HTERT RPE-1 (cell line): ENCODE results near the gene SLC9A3.

Experiments
- in situ Hi-C: fragments of 300-500 bp; cut with MboI; formaldehyde crosslinking; loops from 4 replicates; pipeline ENCODE4 v1.14.3; 2020; ENCODE audit warnings: low sequenced_read_pairs

The SLC9A3 gene

DNA sequence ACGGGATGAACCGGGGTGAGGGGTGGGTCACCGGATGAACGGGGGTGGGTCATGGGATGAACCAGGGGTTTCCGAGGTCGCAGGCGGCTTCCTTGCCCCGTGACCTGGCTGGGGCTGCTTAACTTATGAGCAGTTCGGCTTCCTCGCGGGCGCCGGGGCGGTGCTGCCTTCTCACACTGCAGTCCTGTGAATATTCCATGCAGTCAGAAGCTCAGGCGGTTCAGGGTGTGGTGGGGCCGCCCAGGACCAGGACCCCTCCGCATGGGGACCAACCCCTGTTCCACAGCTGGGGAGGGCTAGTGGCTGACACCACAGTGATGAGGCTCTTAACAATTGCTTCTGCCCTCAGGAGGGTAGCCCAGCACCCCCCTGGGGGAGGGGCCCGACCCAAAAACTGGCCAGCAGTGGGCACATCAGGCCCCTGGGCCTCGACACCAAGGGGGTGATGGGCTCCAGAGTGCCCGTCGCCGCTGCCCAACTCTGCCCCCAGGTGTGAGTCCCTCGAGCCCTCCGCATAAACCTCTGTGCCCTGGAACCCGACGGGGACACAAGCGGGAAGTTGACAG lies 30.9 kb upstream of the SLC9A3 start:
- in situ Hi-C loops = no loop called here

DNA sequence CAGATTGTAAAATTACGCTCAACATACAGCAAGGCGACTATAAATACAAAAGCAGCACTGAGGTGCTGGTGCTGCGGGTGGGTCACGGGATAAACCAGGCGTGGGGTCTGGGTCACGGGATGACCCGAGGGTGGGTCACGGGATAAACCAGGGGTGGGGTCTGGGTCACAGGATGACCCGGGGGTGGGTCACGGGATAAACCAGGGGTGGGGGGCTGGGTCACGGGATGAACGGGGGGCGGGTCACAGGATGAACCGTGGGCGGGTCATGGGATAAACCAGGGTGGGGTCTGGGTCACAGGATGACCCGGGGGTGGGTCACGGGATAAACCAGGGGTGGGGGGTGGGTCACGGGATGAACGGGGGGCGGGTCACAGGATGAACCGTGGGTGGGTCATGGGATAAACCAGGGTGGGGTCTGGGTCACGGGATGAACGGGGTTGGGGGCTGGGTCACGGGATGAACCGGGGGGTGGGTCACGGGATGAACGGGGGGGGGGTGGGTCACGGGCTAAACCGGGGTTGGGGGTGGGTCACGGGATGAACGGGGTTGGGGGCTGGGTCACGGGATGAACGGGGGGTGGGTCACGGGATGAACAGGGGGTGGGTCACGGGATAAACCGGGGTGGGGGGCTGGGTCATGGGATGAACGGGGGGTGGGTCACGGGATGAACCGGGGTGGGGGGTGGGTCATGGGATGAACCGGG lies 30.2 kb upstream of the SLC9A3 start:
- in situ Hi-C loops = no loop called here

- in situ Hi-C loops = no loop called here
These were observed 29.6 kb upstream of the SLC9A3 start for GRCh38 chr5:553874-554273.

DNA sequence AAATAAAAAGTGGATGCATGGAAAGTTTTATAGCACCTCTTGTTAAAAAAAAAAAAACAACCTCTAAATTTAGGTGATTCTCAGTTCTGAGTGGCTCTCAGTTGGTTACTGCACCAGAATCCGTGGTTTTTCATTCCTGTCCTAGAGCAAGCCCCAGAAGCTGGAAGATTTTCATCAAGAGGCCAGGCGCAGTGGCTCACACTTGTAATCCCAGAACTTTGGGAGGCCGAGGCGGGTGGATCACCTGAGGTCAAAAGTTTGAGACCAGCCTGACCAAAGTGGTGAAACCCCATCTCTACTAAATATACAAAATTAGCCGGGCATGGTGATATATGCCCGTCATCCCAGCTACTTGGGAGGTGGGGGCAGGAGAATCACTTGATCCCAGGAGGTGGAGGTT lies 27.2 kb upstream of the SLC9A3 start:
- in situ Hi-C loops = no loop called here

GRCh38 chr5:549229-549628 lies 25.0 kb upstream of the SLC9A3 start:
- in situ Hi-C loops = no loop called here

DNA sequence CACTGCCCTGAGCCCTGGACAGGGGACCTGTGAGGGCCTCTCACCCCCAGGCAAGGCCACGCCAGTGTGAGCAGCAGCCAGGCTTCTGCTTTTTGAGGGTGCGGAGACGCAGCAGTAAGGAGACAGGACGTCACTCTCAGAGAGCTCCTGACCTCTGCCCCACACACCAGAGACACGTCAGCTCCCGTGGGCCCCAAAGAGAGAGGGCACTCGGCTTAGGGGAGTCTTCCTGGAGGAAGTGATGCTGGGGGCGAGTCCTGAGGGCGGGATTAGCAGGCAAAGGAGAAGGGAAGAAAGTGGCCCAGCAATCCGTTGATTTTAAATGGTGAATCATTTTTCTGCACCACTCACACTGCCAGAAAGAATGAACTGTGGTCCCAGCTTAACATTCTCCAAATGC lies 24.0 kb upstream of the SLC9A3 start:
- in situ Hi-C loops = no loop called here

DNA sequence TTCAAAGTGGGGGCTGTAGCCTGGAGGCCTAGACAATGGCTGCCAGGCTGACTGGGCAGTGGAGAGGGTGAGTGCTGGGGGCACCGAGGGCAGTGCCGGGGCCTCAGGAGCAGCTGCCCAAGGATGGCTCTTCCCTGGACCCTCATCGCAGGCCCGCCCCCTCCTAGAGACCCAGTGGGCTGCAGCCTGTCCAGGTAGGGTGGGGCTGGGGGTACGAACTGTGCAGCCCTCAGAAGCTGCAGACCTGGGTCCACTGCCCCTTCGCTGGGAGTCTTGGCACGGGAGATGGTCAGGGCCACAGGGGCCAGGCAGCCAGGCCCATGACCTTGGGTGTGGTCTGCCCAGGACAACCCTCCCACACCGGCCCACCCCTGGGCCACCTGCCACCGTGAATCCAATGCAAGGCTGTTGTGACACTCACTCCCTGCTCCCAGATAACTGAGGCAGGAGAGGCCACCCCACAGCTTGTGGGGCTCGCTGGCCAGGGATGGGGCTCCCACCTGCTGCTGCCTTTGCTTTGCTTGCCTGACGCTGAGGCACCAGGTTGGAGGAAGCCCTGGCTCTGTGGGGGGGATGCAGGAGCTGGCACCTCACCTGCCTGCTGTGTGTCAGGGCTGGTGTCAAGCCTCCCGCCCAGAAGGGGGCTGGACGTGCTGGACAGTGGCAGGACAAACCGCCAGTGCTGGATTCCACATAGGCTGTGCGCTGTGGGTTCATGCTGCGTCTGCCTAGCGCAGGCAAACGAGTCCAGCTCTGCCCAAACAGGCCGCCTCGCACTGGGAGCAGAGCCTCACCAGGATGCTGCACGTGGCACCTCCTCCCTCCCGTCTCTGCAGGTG lies 23.1 kb upstream of the SLC9A3 start:
- in situ Hi-C loops = no loop called here

- in situ Hi-C loops = no loop called here
These were observed 22.2 kb upstream of the SLC9A3 start for GRCh38 chr5:546376-546908.

- in situ Hi-C loops = no loop called here
These were observed 21.6 kb upstream of the SLC9A3 start for GRCh38 chr5:545641-546375.

- in situ Hi-C loops = no loop called here
These were observed 20.6 kb upstream of the SLC9A3 start for GRCh38 chr5:544675-545355.

DNA sequence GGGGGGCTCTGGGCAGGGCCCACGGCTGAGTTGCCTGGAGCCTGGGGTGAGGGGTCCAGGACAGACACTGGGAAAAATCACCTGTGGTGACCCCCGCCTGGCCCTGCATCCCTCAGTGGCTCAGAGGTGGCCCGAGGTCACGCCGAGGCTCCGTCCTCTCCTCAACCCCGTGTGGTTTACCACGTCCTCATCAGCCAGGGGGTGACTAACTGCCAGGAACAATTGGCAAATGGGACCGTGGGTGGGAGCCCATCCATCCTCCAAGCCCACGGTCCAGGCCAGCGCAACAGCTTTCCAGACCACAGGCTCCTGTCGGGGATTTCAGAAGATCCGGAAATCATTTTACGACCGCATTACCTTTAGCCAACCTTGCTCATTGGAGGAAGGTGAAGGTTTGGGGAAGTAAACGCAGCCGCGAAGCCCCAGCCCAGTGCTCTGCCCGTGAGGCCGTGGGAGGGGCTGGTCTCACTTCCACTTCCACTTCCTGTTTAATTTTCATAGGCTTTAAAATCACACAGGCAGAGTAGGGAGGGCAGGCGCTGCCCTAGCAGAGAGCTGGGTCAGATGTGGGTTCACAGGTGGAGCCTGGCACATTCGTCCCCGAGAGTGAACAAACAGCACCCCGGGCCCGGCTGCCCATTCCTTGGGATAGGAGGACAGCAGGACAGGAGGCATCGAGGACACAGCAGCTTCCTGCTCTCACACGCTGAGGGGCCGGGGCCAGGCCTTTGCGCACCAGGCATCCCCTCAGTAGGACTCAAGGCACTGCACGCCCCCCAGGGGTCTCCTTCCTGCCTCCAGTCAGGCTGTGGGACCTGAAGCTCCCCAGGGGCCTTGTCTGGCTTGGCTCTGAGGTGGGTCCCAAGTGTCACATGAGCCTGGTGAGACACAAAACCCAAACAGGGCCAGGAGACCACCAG lies 19.8 kb upstream of the SLC9A3 start:
- in situ Hi-C loops = no loop called here

DNA sequence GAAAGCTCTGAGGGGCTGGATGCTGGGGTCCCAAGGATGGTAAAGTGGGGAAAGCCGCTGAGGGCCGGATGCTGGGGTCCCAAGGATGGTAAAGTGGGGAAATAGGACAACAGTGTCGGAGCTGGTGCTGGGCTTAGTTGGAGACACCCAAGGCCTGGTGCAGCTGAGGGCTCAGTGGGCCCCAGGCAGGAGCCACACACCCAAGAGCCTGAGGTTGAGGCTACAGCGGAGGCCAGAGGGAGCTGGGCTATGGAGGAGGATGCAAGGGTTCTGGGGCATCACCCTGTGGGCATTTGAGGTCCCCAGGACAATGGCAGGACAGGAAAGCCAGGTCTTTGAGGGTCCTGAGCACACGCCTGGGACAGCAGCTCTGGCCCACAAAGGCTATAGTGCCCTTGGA lies 19.1 kb upstream of the SLC9A3 start:
- in situ Hi-C loops = no loop called here

DNA sequence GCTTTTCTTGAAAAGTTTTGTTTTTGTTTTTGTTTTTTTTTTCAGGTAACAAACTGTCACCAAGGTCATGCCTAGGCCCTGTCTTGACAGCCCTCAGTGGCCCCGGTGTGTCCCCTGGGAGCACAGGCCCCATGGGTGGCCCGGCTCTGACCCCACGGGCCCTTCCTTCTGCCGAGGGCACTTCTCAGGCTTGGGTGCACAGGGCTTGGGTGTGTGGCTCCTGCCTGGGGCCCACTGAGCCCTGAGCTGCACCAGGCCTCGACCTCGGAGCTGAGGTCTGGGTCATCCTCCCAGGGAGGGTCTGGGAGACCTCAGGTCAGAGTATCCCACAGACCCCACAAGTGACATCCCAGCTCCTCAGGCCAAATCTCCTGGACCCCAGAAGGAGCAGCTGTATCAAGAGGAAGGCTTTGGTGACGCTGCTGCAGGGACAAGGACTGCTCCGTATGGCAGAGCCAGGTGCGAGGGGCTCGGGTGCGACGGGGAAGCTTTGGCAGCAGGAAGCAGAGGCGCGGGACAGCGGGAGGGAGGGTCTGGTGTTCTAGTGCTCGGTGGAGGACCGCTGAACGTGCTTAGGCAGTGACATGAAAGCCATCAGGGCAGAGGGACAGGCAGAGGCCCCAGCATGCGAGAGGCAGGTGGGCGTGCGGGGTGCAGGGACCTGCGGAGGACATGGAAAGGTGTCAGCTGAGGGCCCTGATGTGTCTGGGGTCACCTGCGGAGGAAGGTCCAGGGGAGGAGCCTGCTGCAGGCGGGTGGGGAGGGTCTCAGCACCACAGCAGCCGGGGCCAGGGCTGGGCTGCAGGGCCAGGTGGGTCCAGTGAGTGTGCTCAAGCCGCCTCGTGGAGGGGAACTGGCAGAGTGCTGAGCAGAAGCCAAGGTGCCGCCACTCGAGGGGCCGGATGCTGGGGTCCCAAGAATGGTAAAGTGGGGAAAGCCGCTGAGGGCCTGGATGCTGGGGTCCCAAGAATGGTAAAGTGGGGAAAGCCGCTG lies 18.4 kb upstream of the SLC9A3 start:
- in situ Hi-C loops = no loop called here

DNA sequence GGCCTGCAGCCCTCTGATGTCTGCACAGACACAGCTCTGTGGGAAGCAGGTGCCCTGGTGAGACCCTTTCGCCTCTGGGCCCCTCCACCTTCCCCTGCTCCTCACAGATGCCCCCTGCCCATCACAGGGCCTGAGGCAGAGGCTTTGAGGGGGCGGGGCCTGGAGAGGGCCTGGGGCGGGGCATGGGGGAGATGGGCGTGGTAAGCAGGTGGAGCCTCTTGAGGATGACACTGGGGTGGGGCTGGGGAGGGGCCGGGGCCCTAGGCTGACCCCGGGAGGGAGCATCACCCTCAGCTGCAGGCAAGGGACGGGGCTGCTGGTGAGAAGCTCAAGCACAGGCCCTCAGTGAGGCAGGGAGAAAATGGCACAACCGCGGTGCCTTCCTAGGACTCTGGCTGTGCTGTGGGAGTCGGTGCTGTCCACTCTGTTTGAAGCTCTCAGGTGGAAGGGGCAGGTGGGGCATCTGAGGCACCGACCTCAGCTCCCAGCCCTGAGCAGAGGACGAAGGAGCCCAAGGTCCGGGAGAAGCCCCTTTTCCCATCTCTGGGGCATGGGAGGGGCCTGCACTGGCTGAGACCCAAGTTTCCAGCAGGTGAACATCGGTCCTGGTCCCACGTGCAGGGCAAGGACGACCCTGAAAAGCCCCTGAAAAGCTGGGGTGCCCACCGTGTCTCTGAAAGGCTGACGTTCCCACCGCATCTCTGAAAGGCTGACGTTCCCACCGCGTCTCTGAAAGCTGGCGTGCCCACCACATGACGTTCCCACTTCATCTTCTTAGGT lies 17.5 kb upstream of the SLC9A3 start:
- in situ Hi-C loops = no loop called here

GRCh38 chr5:540906-541538 lies 16.8 kb upstream of the SLC9A3 start:
- in situ Hi-C loops = no loop called here

GRCh38 chr5:540071-540905 lies 16.0 kb upstream of the SLC9A3 start:
- in situ Hi-C loops = no loop called here
